Muscle layer of duodenum (tissue), 2 donors: Measurements from ENCODE around the gene STAMBPL1.
A peak's percentile ranks its signal among the peaks of the same experiment; 100 is the strongest.

ENCODE experiments used
- H3K27ac ChIP-seq: one replicate; pipeline ENCODE4 v1.7.0; 2013; ENCODE audit warnings: mild to moderate bottlenecking, low read length
- H3K27me3 ChIP-seq: one replicate; pipeline ENCODE4 v1.7.0; 2013; ENCODE audit warnings: low read depth, mild to moderate bottlenecking, control low read depth, low read length
- H3K36me3 ChIP-seq, 2 donors: one replicate each; pipeline ENCODE4 v1.7.0; 2013; ENCODE audit warnings: low read length in 2 of 2, control low read depth in 1 of 2, mild to moderate bottlenecking in 1 of 2; ENCODE audit not compliant: insufficient read depth in 2 of 2, control insufficient read depth in 1 of 2
- H3K4me1 ChIP-seq, 2 donors: one replicate each; pipeline ENCODE4 v1.7.0; 2013; ENCODE audit warnings: low read length in 2 of 2, mild to moderate bottlenecking in 2 of 2, control low read depth in 1 of 2, moderate library complexity in 1 of 2; ENCODE audit not compliant: insufficient read depth in 2 of 2, control insufficient read depth in 1 of 2
- H3K4me3 ChIP-seq, 2 donors: one replicate each; pipeline ENCODE4 v1.7.0; 2013; ENCODE audit warnings: low read length in 2 of 2, low read depth in 1 of 2, mild to moderate bottlenecking in 1 of 2
- H3K9me3 ChIP-seq, 2 donors: one replicate each; pipeline ENCODE4 v1.7.0; 2013; ENCODE audit warnings: low read length in 2 of 2, control low read depth in 1 of 2, mild to moderate bottlenecking in 1 of 2; ENCODE audit not compliant: control insufficient read depth in 1 of 2
- donor health status: healthy.

Gene STAMBPL1

DNA sequence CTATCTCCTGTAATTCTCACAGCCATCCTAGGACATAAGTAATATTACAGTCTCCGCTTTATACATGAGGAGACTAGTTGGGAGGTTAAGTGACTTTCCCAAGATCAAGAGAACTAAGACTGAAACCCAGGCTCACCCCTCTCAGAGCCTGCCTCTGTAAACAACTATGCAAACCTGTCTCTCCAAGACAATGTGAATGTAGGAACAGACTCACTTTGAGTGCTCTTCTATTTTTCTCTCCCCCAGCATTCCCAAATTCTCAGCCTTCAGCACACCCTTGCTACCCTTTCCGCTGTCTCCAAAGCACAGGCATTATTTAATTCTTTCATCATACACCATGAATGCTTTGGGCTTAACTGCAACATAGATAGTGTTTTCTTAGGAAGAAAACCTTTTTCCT is 58.9 kb downstream of the STAMBPL1 start:
- H3K27me3 ChIP-seq, result no peaks in the 10 kb centered on the region
- peaks cover 53 to 67% of the 10 kb centered on the region in 2 donors for H3K36me3 ChIP-seq
- H3K4me3 ChIP-seq, result no peak overlapping the region
- no peak overlapping the region for H3K27ac ChIP-seq
- H3K9me3 ChIP-seq, result no peaks in the 10 kb centered on the region
- peaks cover 17 to 41% of the 10 kb centered on the region in 2 donors for H3K4me1 ChIP-seq

DNA sequence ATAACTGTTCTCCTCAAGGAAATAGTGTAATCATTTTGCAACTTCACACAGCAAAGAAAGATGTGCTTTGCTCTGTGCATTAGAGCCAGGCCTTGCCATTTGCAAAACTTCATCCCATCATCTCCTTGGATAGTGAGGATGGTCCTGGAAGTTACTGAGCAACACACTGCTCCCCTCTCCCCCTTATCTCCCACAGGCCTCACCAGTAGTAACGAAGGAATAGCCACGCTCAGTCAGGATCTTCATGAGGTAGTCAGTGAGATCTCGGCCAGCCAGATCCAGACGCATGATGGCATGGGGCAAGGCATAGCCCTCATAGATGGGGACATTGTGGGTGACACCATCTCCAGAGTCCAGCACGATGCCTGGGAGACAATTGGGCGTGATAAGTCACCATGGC is 61.0 kb downstream of the STAMBPL1 start:
- Histone ChIP-seq H3K9me3 (no peaks in the 10 kb centered on the region), H3K36me3 (peaks cover 53 to 74% of the 10 kb centered on the region in 2 donors), H3K4me3 (no peak overlapping the region), H3K4me1 (peaks cover 5 to 53% of the 10 kb centered on the region in 2 donors), H3K27ac (no peak overlapping the region), H3K27me3 (no peaks in the 10 kb centered on the region)

DNA sequence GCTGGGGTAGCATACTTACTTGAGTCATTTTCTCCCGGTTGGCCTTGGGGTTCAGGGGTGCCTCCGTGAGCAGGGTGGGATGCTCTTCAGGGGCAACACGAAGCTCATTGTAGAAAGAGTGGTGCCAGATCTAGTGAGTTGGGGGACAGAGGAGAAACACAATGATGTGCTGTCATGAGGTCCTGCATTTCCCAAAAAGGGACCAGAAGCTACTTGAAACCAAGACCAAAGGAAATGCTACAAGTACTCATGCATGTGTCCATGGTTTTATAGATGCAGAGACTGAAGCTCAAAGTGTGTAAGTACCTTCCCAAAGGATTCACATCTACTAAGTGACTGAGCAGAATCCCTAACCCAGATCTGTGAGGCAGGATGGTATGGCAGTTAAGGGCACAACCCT is 63.7 kb downstream of the STAMBPL1 start:
- peaks cover 5 to 50% of the 10 kb centered on the region in 2 donors for H3K4me1 ChIP-seq
- no peaks in the 10 kb centered on the region for H3K27me3 ChIP-seq
- H3K4me3 ChIP-seq, result no peak overlapping the region
- H3K9me3 ChIP-seq, result no peaks in the 10 kb centered on the region
- peaks cover 33 to 56% of the 10 kb centered on the region in 2 donors for H3K36me3 ChIP-seq
- H3K27ac ChIP-seq, result no peak overlapping the region

DNA sequence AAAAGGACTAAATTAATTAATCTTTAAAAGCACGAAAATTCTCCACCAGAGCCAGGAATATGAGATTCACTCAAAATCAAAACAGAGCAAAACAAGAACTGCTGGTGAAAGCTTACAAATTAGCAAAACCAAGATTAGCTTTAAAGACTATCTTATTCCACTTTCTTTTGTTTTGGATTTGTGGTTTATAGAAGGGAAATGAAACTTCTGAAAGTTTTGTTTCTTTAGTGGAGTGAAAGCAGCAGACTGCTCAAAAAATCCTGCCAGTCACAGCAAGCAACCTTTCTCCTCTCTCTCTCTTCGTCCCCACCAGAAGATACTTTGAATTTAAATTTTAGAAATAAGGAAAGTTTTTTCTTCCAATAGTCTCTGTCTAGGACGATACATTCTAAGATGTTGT is 64.8 kb downstream of the STAMBPL1 start:
- H3K4me1 ChIP-seq, result peaks cover 5 to 47% of the 10 kb centered on the region in 2 donors
- H3K36me3 ChIP-seq, result peaks cover 23 to 45% of the 10 kb centered on the region in 2 donors
- H3K27me3 ChIP-seq, result no peaks in the 10 kb centered on the region
- no peak overlapping the region for H3K4me3 ChIP-seq
- no peaks in the 10 kb centered on the region for H3K9me3 ChIP-seq
- H3K27ac ChIP-seq, result no peak overlapping the region

DNA sequence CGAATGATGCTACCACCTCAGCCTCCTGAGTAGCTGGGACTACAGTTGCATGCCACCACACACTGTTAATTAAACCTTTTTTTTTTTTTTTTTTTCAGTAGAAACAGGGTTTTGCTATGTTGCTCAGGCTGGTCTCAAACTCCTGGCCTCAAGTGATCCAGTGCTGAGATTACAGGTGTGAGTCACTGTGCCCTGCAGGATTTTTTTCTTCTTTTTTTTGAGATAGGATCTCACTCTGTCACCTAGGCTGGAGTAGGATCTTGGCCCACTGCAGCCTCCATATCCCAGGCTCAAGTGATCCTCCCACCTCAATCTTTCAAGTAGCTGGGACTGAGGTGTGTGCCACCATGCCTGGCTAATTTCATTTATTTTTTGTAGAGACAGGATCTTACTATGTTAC is 66.2 kb downstream of the STAMBPL1 start:
- no peaks in the 10 kb centered on the region for H3K9me3 ChIP-seq
- H3K4me1 ChIP-seq, result peaks cover 5 to 47% of the 10 kb centered on the region in 2 donors
- H3K36me3 ChIP-seq, result peaks cover 9 to 32% of the 10 kb centered on the region in 2 donors
- no peaks in the 10 kb centered on the region for H3K27me3 ChIP-seq
- no peak overlapping the region for H3K27ac ChIP-seq
- H3K4me3 ChIP-seq, result no peak overlapping the region

DNA sequence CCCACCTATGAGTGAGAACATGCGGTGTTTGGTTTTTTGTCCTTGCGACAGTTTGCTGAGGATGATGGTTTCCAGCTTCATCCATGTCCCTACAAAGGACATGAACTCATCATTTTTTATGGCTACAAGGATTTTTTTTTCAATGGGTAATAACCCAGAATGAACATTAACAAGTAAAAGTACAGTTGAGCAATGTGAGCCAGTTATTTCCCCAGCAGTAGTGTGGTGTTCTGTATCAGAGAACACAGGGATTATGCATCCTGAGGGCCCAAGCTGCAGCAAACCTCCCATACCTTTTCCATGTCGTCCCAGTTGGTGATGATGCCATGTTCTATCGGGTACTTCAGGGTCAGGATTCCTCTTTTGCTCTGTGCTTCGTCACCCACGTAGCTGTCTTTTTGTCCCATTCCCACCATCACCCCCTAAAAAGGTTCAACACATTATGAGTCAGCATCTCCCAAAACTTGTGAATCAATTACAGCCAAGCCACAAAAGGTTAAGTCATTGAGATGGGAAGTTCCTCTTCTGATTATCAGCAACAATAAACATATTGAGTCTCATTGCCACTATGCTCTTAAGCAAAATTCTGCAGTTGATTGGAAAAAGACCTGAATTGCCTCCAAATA is 67.0 kb downstream of the STAMBPL1 start:
- H3K27ac ChIP-seq, result peak overlapping the region; percentile 17
- no peaks in the 10 kb centered on the region for H3K9me3 ChIP-seq

DNA sequence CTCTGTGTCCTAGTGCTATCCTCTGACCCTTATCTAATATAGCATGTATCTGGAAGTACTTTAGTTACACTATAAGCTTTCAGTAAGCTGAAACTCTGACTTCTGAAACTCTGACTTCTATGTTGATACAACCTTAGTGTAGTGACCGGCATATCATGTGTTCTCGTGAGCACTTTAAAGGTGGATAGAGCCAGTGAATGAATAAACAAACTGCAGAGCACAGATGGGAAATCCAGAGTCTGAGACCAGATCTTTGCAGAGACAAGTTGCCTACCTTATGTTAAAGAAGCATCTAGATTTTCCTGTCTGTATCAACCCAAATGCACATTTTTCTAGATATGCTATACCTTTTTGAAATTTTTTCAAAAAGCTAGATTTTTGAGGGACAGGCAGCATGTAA is 69.0 kb downstream of the STAMBPL1 start:
- Histone ChIP-seq H3K36me3 (peaks cover 0 to 6% of the 10 kb centered on the region in 2 donors), H3K4me3 (peak overlapping the region; percentile 75), H3K27ac (peak overlapping the region; percentile 95), H3K9me3 (no peaks in the 10 kb centered on the region), H3K27me3 (no peaks in the 10 kb centered on the region), H3K4me1 (peaks cover 0 to 25% of the 10 kb centered on the region in 2 donors)

More for the DNA sequence above, 67.0 kb downstream of the STAMBPL1 start:
- peak overlapping the region in 1 of 2 donors; percentile 7 for H3K4me3 ChIP-seq
- H3K27me3 ChIP-seq, result no peaks in the 10 kb centered on the region
- H3K36me3 ChIP-seq, result peaks cover 8 to 25% of the 10 kb centered on the region in 2 donors
- H3K4me1 ChIP-seq, result peaks cover under 1 to 40% of the 10 kb centered on the region in 2 donors

DNA sequence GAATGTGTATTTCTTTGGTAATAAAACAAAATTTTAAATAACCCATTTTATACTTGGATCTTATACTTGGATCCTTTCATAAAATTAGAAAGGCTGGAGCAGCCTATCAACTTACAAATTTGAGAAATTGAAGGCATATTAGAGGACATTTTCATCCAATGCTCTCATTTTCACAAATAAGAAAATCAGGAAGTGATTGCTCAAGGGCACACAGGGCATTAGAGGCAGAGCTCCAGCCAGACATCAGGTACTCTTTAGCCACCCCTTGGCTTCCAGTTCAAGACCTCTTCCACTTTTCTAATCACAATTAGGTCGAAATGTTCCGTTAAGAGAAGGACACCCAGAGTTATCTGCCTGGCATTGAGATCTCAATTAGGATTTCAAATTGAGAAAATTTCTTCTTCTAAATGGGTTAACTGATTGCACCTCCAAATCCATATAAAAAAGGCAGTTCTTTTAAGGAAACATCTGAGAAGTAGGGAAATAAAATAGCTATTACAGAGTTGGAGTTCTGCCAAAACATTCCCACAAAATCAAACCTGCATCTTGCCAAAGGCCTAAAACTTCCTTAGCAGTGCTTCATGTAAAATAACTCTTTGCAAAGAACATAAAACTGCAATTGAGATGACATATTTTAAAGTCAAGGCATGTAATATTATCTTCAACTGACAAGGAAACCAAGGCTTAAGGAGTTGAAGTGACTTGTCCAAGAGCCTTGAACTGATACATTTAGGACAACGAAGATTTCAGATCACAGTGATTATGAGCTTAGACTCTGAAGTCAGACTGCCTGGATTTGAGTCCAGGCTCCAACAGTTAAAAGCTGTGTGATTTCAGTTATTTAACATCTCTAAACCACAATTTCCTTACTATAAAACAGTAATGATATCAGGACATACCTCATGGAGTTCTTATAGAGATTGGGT is 70.1 kb downstream of the STAMBPL1 start:
- Histone ChIP-seq H3K36me3 (no peaks in the 10 kb centered on the region), H3K4me1 (peaks cover 0 to 13% of the 10 kb centered on the region in 2 donors), H3K27me3 (no peaks in the 10 kb centered on the region), H3K4me3 (peak overlapping the region; percentile 75), H3K27ac (peak overlapping the region; percentile 95), H3K9me3 (no peaks in the 10 kb centered on the region)

DNA sequence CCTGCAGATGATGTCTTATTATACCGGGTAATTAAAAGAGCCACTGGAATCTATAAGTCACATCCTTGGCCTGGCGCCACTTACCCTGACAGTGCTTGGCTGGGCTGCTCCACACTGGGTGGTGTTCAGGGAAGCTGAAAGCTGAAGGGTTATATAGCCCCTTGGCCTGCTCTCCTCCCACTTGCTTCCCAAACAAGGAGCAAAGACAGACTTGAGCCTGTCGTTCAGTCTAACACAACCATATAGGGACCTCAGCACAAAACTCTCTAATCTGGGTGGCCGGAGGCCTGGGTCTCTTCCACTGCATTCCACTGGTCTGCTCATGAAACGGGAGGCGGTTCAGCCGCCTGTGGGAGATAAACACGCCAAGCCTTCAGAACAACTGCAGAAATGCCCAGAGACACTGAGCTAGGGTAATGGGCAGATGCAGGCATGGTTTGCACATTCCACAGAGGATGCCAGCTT is 72.6 kb downstream of the STAMBPL1 start, which contains the start of gene ACTA2:
Gene ACTA2, minus strand, starts transcription at position 127 of the 465 bp plus-strand sequence. CDS start 3,843 bp downstream, outside the sequence.
- no peaks in the 10 kb centered on the region for H3K27me3 ChIP-seq
- peak within 1 kb of the TSS; percentile 75 for H3K4me3 ChIP-seq
- H3K27ac ChIP-seq, result peak within 1 kb of the TSS; percentile 95
- H3K9me3 ChIP-seq, result no peaks in the 10 kb centered on the region
- no peaks in the 10 kb centered on the region for H3K36me3 ChIP-seq
- peaks cover 0 to 4% of the 10 kb centered on the region in 2 donors for H3K4me1 ChIP-seq

DNA sequence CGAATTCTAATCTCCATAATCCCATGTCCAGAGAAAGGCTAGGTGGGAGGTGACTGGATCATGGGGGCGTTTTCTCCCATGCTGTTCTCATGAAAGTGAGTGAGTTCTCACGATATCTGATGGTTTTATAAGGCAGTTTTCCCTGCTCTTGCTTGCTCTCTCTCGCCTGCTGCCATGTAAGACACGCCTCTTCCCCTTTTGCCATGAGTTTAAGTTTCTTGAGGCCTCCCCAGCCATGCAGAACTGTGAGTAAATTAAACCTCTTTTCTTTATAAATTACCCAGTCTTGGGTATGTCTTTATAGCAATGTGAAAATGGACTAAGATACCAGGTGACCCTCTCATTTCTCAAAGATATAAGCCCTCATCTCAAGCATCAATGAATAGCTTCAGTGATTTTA is 73.6 kb downstream of the STAMBPL1 start:
- Histone ChIP-seq H3K9me3 (no peaks in the 10 kb centered on the region), H3K27ac (peak overlapping the region; percentile 95), H3K4me3 (no peak overlapping the region), H3K36me3 (no peaks in the 10 kb centered on the region), H3K4me1 (peaks cover 0 to 4% of the 10 kb centered on the region in 2 donors), H3K27me3 (no peaks in the 10 kb centered on the region)

DNA sequence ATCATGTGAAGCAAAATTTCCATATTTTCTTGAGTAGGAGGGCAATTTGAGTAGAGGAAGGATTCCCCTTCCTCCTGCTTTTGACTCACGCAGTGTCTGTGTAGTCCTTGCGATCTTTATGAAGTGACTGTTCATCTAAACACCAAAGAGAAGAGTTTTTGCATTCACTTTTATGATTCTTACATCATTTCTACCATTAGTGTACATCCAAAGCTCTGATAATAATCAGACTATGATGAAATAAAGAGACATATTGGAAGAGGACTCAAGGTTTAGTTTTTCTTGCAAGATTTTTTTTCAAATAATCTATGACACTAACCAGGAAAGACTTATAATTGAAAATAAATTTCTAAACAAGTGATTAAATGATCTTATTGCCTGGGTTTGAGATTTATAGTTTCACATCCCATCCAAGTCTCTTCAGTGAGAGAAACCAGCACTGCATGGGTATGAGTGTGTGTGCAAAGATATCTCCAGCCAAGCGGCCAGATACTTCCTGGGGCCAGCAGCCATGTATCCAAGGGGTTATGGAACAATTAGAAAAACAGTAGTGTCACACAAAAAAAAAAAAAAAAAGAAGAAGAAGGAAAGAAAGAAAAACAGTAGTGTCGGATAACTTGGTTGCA is 74.5 kb downstream of the STAMBPL1 start:
- no peaks in the 10 kb centered on the region for H3K27me3 ChIP-seq
- no peaks in the 10 kb centered on the region for H3K36me3 ChIP-seq
- H3K4me1 ChIP-seq, result peaks cover 0 to 4% of the 10 kb centered on the region in 2 donors
- H3K9me3 ChIP-seq, result no peaks in the 10 kb centered on the region
- H3K27ac ChIP-seq, result no peak overlapping the region
- H3K4me3 ChIP-seq, result no peak overlapping the region
